Myocyte (in vitro differentiated cells): ENCODE measurements around the gene C5orf22. TPM values are rescaled to one million over a fixed set of nuclear protein-coding genes. Genes with fewer than 3 reads are reported as not detected.
"Not testable (repeated sequence)": the region's sequence is repeated elsewhere in the genome, so short reads cannot be mapped to it uniquely, and the experiment has no call there.

ENCODE experiments used
- DNase-seq: peaks from one replicate; pipeline ENCODE4 v3.0.0-alpha.2; 2012; ENCODE audit warnings: low read depth
- total RNA-seq: library from RNA; depleted of rRNA; stranded (reverse); fragments of >200 nt; gene quantifications from 2 replicates; pipeline ENCODE4 v1.2.3, GENCODE V29; 2014

Gene C5orf22
- total RNA-seq, 1 donor from 2014 or later = 25.9 TPM

- DNase-seq = not testable (repeated sequence)
Measured at GRCh38 chr5:31602305-31602704, 70.2 kb downstream of the C5orf22 start.

DNA sequence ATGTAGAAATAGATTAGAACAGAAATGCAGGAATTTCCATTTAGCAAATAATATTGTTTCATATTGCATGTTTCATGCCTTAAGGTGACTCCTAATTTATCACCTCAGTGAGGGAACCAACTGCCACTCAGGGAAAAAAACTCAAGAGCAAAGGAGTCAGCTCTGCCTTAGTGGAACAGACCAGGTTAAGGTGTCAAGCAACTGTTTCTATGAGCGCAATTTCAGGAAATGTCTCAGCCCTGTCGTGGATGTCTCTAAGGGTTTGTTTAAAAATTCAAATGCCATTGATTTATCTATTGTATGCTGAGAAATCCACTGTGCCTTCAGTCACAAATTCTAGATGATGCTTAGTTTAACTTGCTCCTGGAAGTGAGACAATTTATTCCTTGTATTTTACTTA is 72.1 kb downstream of the C5orf22 start:
- DNase-seq = no peak

- no peak for DNase-seq
Measured at GRCh38 chr5:31604644-31605043, 72.5 kb downstream of the C5orf22 start.

Other genes starting within 250 kb of the C5orf22 start
- gene DROSHA, start 208 bp upstream of the C5orf22 start, total RNA-seq = 23.3 and 37.4 TPM in 2 replicates
- gene PDZD2, start 106.8 kb downstream of the C5orf22 start, total RNA-seq = not detected in 2 replicates